Right atrium auricular region (tissue), 2 donors: ENCODE data around the gene RIPPLY2. TPM values are rescaled to one million over a fixed set of nuclear protein-coding genes. Genes with fewer than 3 reads are reported as not detected.

Source experiments
- DNase-seq: peaks from one replicate; pipeline ENCODE4 v3.0.0-alpha.2; 2019; ENCODE audit warnings: low spot score
- H3K27ac ChIP-seq, 2 donors: fragments of 200-600 bp; sonication (generic); 1 replicate in 1 of 2; 2 replicates in 1 of 2; pipeline ENCODE4 v1.5.1; 2016 to 2019
- H3K27me3 ChIP-seq, 2 donors: fragments of 200-600 bp; sonication (generic); one replicate each; pipeline versions ENCODE4 v1.5.1 to v1.6.0; 2017 to 2019
- H3K36me3 ChIP-seq: fragments of 200-600 bp; sonication (generic); one replicate; pipeline ENCODE4 v1.5.1; 2016
- H3K4me1 ChIP-seq, 2 donors: fragments of 200-600 bp; sonication (generic); one replicate each; pipeline versions ENCODE4 v1.5.1 to v1.6.0; 2017 to 2019
- H3K4me3 ChIP-seq, 2 donors: fragments of 200-600 bp; sonication (generic); 1 replicate in 1 of 2; 2 replicates in 1 of 2; pipeline ENCODE4 v1.5.1; 2017 to 2019; ENCODE audit warnings: mild to moderate bottlenecking in 1 of 2, moderate library complexity in 1 of 2
- H3K9me3 ChIP-seq, 2 donors: fragments of 200-600 bp; sonication (generic); one replicate each; pipeline ENCODE4 v1.5.1; 2019
- CTCF ChIP-seq, 2 donors: fragments of 200-600 bp; sonication (generic); IDR thresholded peaks; one replicate each; pipeline ENCODE4 v1.5.1; 2019; ENCODE audit warnings: antibody characterized with exemption in 2 of 2
- total RNA-seq, 2 donors: library from RNA; depleted of rRNA; stranded (reverse); fragments of >200 nt; gene quantifications; one replicate each; pipeline ENCODE4 v1.1.0, GENCODE V29; 2016

Gene RIPPLY2
- total RNA-seq, 2 donors from 2014 or later: not detected

- H3K27ac ChIP-seq: no peak overlapping the region
- H3K9me3 ChIP-seq: no peaks in the 10 kb centered on the region
- no peak overlapping the region for H3K4me3 ChIP-seq
- no peak for DNase-seq
- no peaks in the 10 kb centered on the region for H3K27me3 ChIP-seq
- no peaks in the 10 kb centered on the region for H3K4me1 ChIP-seq
- no peak for TF ChIP-seq CTCF (IDR thresholded peaks at IDR 0.05)
- H3K36me3 ChIP-seq: no peaks in the 10 kb centered on the region
Measured at GRCh38 chr6:83870649-83871048, 17.5 kb downstream of the RIPPLY2 start.

GRCh38 chr6:83872386-83873118 lies 19.4 kb downstream of the RIPPLY2 start:
- Histone ChIP-seq H3K36me3 (no peaks in the 10 kb centered on the region), H3K4me3 (no peak overlapping the region), H3K27me3 (no peaks in the 10 kb centered on the region), H3K9me3 (no peaks in the 10 kb centered on the region), H3K27ac (no peak overlapping the region), H3K4me1 (no peaks in the 10 kb centered on the region)
- DNase-seq: no peak
- no peak for TF ChIP-seq CTCF (IDR thresholded peaks at IDR 0.05)

GRCh38 chr6:83873869-83874268 lies 20.7 kb downstream of the RIPPLY2 start:
- no peaks in the 10 kb centered on the region for H3K36me3 ChIP-seq
- DNase-seq: no peak
- no peak for TF ChIP-seq CTCF (IDR thresholded peaks at IDR 0.05)
- no peaks in the 10 kb centered on the region for H3K9me3 ChIP-seq
- no peak overlapping the region for H3K27ac ChIP-seq
- no peaks in the 10 kb centered on the region for H3K27me3 ChIP-seq
- no peak overlapping the region for H3K4me3 ChIP-seq
- H3K4me1 ChIP-seq: no peaks in the 10 kb centered on the region

- Histone ChIP-seq H3K9me3 (no peaks in the 10 kb centered on the region), H3K36me3 (no peaks in the 10 kb centered on the region), H3K4me1 (no peaks in the 10 kb centered on the region), H3K4me3 (no peak overlapping the region), H3K27ac (no peak overlapping the region), H3K27me3 (no peaks in the 10 kb centered on the region)
- DNase-seq: no peak
- no peak for TF ChIP-seq CTCF (IDR thresholded peaks at IDR 0.05)
Measured at GRCh38 chr6:83875843-83876242, 22.7 kb downstream of the RIPPLY2 start.

GRCh38 chr6:83878902-83879644 lies 25.9 kb downstream of the RIPPLY2 start:
- H3K27ac ChIP-seq: no peak overlapping the region
- H3K9me3 ChIP-seq: no peaks in the 10 kb centered on the region
- no peak for DNase-seq
- no peaks in the 10 kb centered on the region for H3K4me1 ChIP-seq
- no peaks in the 10 kb centered on the region for H3K36me3 ChIP-seq
- no peak for TF ChIP-seq CTCF (IDR thresholded peaks at IDR 0.05)
- no peaks in the 10 kb centered on the region for H3K27me3 ChIP-seq
- H3K4me3 ChIP-seq: no peak overlapping the region
